Camera-type eye (tissue), 1 donor: ENCODE results near the gene OR2V1. TPM values are rescaled to one million over a fixed set of nuclear protein-coding genes. Genes with fewer than 3 reads are reported as not detected.

ENCODE experiments used
- total RNA-seq: library from RNA; depleted of rRNA; stranded (reverse); fragments of >200 nt; gene quantifications from one replicate; pipeline ENCODE4 v1.2.3, GENCODE V29; 2014

Gene OR2V1
- total RNA-seq = not detected

GRCh38 chr5:181130832-181131496 is at the start of gene OR2V1:
TSS of gene OR2V1 (minus strand) at chr5:181131169. CDS start at chr5:181125304, 5,865 bp downstream.

GRCh38 chr5:181146927-181147636 is 16.1 kb upstream of the OR2V1 start, which contains the start of gene OR2V2:
TSS of gene OR2V2 (plus strand) at chr5:181147586. CDS start at chr5:181154943, 7,357 bp downstream.

Other genes with a start within 250 kb of the OR2V1 start
- not detected for gene BTNL8, start 232.0 kb downstream of the OR2V1 start, total RNA-seq
- not detected for gene BTNL3, start 142.3 kb downstream of the OR2V1 start, total RNA-seq
- gene BTNL9, start 90.9 kb downstream of the OR2V1 start, total RNA-seq = 4.7 TPM
- not detected for gene OR2V2, start 16.4 kb upstream of the OR2V1 start, total RNA-seq
- 1.1 TPM for gene TRIM7, start 74.0 kb upstream of the OR2V1 start, total RNA-seq
- gene TRIM41, start 92.1 kb upstream of the OR2V1 start, total RNA-seq = 20.4 TPM
- gene RACK1, start 112.7 kb upstream of the OR2V1 start, total RNA-seq = 1,862 TPM
- gene TRIM52, start 130.0 kb upstream of the OR2V1 start, total RNA-seq = 26.1 TPM
- gene OR4F3, start 236.1 kb upstream of the OR2V1 start, total RNA-seq = not detected